GM21367 (cell line): ENCODE data around the gene ABR.

ENCODE experiments used
- ATAC-seq: cut with Tn5 transposase; IDR thresholded peaks from one replicate; pipeline ENCODE4 v1.9.1; 2021; ENCODE audit not compliant: unreplicated experiment

ABR gene

DNA sequence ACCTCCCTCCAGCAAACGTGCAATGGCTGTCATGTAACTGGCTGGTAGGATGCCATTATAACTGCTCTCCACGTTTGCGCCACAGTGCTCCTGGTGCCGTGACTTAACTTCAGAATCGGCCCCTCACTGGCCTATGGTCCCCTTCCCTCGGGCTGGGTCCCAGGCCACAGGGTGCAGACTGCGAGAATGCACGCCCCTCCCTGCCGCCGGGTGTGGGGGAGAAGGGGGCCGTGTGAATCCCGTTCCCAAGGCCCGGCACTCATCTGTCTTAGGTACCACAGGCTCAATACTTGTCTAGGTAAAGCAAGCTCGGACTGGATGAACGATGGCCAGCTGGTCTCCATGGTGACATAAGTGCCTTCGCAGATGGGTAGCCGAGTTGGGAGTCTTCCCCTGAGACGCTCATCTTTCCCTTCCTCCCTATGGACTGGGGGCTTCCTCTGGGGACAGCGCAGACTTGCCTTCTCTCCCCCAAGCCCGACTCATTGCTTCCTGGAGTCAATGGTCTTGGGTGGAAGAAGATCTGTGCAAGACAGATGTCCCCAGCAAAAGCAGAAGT is 145.1 kb downstream of the ABR start:
- ATAC-seq = no peak

- ATAC-seq = no peak
Measured at GRCh38 chr17:1033503-1033902, 146.3 kb downstream of the ABR start.

DNA sequence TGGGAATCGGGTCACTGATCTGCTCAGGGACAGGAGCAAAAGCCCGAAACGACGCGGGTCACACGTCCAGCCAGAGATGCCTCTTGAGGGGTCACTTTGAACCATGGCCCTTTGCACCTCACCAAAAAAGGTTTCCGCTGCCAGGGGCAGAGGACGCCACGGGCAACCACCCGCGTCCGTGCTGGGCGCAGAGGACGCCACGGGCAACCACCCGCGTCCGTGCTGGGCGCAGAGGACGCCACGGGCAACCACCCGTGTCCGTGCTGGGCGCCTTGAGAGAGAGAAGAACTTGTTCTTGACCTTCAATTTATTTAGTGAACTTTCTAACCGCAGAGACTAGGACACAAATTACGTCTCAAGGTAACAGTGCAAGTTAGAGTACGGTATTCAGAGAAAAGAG is 147.4 kb downstream of the ABR start:
- no peak for ATAC-seq

DNA sequence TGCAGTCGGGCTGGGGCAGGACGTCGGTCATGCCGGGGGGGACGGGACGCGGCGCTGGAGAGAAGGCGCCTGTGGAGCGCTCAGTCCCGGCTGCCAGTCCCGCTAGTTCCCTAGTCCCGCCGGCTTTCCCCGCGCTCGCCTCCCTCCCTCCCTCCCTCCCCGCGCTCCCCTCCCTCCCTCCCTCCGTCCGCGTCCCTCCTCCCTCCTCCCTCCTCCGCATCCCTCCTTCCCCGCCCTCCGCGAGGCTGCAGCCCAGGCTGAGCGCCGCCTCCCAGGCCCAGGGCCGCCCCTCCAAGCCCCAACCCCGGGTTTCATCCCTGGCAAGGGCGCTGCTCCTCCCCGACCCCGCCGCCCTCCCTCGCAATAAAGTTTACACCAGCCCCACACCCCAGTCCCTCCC is 148.1 kb downstream of the ABR start:
- no peak for ATAC-seq

DNA sequence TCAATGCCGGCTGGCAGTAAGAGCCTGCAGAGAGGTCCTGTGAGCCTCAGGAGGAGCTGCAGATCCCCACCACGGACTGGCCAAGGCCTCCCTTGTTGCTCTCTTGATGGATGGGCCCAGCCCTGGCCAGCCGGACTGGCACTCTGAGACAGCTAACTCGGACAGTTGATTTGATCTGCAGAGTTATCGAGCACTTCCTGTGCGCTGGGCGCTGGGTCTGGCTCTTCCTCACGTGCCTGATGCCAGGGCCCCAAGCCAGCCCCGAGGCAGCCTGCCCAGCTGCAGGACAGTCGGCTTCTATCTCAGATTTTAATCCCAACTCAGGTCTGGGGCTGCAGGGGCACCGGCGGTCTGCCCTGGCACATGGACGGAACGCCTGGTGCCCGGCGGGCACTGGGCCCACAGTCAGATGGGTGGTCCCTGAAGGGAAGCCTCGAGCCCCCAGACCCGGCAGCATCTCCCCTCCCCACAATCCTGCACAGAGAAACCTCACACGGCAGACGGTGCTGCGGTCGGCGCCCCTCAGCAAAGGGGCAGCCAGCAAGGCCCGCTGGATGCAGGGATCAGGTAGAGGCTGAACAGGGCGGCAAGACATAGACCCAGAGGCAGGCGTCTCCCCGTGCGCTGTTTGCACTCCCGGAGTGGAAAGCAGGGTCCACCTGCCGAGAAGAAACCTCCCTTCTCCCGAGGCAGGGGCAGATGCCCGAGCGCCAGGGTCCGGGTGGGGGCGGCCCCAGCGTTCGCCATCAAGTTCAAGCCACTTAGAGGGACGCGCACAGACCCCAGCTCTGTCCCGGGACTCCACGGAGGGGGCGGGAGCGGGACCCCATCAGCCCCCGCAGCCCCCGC is 148.9 kb downstream of the ABR start:
- no peak for ATAC-seq

- no peak for ATAC-seq
Measured at GRCh38 chr17:1029922-1030644, 149.7 kb downstream of the ABR start.

GRCh38 chr17:1029196-1029921 is 150.4 kb downstream of the ABR start:
- no peak for ATAC-seq

DNA sequence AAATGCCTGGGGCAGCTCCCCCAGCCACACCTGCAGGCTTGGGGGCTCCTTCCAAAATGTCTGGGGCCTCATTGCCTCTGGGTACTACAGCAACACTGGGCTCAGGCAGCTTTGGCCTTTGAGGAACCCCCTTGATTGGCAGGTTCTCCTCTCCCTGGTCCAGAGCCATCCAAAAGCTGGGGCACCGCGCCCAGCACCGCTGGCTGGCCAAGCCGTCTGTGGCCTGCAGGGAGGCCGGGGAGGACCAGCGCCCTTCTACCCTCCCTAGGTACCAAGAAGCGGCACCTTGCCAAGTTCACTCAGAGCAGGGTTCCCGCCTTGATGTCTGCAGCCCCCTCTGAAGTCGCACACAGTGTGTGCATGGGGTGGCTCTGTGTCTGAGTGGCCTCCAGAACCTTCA is 152.7 kb downstream of the ABR start:
- ATAC-seq = no peak

DNA sequence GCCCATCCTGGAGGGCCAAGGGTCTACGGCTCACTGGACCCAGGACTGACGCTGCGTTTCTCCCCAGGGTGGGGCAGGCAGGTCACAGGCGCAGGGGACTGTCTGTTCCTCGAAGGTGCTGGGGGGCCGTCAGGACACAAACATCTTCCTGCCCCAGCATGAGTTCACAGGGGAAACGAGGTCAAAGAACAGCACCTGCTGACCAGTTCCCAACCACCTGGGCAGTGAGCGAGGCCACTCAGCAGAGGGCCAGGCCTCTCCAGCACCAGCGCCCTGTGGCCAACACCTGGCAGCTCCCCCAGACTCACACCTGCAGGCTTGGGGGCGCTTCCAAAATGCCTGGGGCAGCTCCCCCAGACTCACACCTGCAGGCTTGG is 153.2 kb downstream of the ABR start:
- ATAC-seq = no peak

GRCh38 chr17:1025733-1026598 is 153.8 kb downstream of the ABR start:
- ATAC-seq = no peak

GRCh38 chr17:1024076-1024475 is 155.7 kb downstream of the ABR start:
- ATAC-seq = no peak

DNA sequence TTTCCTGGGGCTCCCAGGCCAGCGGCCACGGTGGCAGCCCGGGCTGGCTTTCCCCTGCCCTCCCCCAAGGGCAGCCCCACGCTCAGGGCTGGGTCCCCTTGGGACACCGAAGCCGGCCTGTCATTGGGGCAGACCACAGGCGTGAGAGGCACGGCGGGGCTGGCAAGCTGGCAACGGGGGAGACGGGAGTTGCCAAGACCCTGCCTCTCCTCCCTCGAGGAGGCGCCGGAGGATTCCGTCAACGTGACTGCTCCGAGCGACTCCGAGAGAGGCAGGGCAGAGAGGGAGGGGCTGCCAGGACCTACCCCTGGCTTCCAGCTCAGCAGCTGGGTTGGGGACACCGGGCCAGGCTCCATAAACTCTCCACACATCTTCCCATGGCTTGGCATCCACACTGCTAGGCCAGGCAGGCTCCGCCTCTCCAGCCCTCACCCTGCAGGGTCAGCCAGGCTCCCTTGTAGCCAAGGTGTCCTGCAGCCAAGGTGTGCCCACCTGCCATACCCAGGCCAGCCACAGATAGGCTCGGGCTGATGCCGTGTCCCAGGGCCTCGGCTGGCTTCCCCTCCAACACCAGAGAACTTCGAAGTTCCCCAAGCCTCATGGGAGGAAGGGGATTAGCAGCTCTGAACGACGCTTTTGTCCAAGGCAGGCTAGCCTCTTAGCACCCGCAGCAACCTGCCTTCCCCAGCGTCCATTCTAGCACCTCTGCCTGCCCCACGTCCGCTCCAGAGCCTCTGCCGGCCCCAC is 157.3 kb downstream of the ABR start:
- no peak for ATAC-seq

DNA sequence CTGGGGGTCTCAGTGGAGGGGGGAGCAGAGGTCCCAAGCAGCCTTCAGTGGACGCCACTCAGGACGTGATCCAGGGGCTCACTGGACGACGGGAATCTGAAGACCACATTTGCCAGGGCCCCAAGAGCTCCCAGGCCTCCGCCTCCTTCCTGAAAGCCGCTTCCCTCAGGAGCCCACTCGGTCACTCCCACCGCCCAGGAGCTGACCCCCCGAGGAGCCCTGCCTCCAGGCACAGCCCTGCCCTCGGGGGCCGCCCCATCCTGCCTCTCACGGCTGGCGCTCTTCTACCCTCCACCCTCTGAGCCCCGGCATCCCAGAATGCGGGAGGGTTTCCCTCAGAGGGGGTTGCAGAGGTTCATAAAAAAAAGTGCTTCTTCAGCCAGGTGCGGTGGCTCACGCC is 158.6 kb downstream of the ABR start:
- no peak for ATAC-seq

DNA sequence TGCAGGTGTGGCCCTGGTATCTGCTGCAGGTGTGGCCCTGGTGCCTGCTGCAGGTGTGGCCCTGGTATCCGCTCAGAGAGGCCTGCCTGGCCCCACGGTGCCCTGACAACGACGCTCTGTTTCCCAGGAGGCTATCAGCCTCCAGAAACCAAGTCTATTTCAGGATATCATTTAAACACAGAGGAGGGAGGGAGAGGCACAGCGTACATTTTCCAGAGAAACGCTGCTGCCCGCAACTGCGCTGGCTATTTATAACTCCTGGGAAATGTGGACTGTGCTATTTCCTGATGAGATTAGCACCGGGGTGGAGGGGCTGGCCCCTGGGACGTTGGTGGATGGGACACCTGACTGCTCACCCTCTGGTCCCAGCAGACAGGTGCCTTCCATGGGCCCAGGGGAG is 160.3 kb downstream of the ABR start:
- ATAC-seq = no peak

DNA sequence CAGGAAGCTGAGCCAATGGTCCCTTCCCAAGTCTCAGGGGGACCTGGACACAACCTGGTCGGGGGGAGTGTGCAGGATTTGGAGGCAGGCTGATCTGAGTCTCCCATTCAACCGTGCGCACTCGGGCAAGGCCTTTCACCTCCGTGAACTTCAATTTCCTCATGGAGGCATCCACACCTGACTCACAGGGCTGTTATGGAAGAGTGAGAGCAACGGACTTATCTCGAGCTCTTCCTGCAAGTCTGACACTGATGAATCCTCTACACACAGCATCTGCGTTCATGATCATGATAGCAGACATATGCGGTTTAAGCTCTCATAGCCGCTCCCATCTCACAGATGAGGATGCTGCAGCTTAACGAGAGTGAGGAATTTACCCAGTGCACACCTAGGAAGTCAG is 161.2 kb downstream of the ABR start:
- ATAC-seq = no peak

- ATAC-seq = no peak
Measured at GRCh38 chr17:1013729-1014090, 166.1 kb downstream of the ABR start.

DNA sequence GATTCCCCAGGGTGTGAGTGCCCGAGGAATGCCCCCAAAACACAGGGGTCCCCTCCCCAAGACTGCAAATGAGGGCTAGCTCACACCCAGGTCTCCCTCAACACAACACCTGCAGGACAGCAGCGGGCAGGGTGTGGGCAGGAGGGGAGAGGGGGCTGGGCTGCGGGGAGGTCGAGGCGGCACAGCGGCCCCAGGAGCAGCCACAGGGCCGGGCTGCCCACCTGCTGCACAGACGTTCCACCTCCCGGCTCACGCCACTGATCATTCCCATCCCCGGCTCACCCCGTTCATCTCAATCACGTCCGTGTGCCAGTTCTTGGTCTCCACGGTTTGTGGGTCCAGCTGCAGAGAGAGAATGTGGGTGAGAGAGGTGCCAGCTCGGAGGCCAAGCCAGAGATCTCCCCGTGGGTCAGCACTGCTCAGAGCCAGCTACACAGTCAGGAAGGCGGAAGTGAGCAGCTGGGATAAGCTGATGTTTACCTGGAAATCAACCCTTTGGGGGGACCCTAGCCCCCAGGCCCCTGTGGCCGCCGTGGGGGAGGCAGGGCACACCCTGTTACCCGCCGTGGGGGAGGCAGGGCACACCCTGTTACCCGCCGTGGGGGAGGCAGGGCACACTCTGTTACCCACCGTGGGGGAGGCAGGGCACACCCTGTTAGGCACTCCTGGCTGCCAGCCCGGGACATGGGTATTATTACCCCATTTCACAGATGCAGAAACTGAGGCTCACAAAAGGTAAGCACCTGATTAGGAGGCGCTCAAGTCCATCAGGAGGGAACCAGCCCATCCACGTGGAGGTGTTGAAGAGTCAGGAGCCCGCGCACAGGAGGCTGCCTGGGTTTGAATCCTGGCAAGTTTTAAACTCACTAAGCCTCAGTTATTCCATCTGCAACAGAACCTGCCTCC is 166.7 kb downstream of the ABR start:
- ATAC-seq = no peak

GRCh38 chr17:1011760-1012735 is 167.7 kb downstream of the ABR start:
- ATAC-seq = no peak
